Transverse colon (tissue), 4 donors: ENCODE measurements around the gene TULP3.

Source experiments
- CTCF ChIP-seq, 5 experiments: fragments of 200-600 bp in 3 of 5; fragments of 450-650 bp in 2 of 5; sonication (generic) in 3 of 5; IDR thresholded peaks; 1 replicate in 2 of 5; 2 replicates in 3 of 5; pipeline ENCODE4 v1.5.1; 2016 to 2017; ENCODE audit warnings: antibody characterized with exemption in 5 of 5, inconsistent platforms in 3 of 5, mild to moderate bottlenecking in 2 of 5, moderate library complexity in 1 of 5
- EP300 ChIP-seq: sonication (generic); formaldehyde crosslinking; IDR thresholded peaks from one replicate; pipeline ENCODE4 v1.6.1; 2017; ENCODE audit warnings: antibody characterized with exemption, low read depth
- POLR2A ChIP-seq: fragments of 450-650 bp; IDR thresholded peaks from one replicate; pipeline ENCODE4 v1.6.1; 2016; ENCODE audit warnings: antibody characterized with exemption, mild to moderate bottlenecking, moderate library complexity
- POLR2AphosphoS5 ChIP-seq, 3 donors: sonication (generic); formaldehyde crosslinking; IDR thresholded peaks; one replicate each; pipeline ENCODE4 v1.6.1; 2016; ENCODE audit warnings: antibody characterized with exemption in 3 of 3

- TF ChIP-seq CTCF (IDR thresholded peaks at IDR 0.05) (no peak), POLR2A (no peak), EP300 (no peak), POLR2AphosphoS5 (IDR thresholded peaks at IDR 0.05) (no peak)
Measured at GRCh38 chr12:2858334-2858733, 32.4 kb upstream of the TULP3 start.
